Liver (tissue), 9 donors: ENCODE data around the gene CYP24A1. TPM values are rescaled to one million over a fixed set of nuclear protein-coding genes. Genes with fewer than 3 reads are reported as not detected.
"Not testable (repeated sequence)": the region's sequence is repeated elsewhere in the genome, so short reads cannot be mapped to it uniquely, and the experiment has no call there.

Experiments used
- DNase-seq: peaks from one replicate; pipeline ENCODE4 v3.0.0-alpha.2; 2017; ENCODE audit warnings: low spot score
- H3K27ac ChIP-seq, 2 donors: one replicate each; pipeline ENCODE4 v1.7.0; 2013; ENCODE audit warnings: inconsistent platforms in 2 of 2, low read length in 2 of 2, control low read depth in 1 of 2, low read depth in 1 of 2, mild to moderate bottlenecking in 1 of 2
- H3K27me3 ChIP-seq, 4 donors: one replicate each; pipeline versions ENCODE4 v1.6.1 to v1.7.0; 2013; ENCODE audit warnings: low read length in 3 of 4, inconsistent platforms in 1 of 4, mild to moderate bottlenecking in 1 of 4, moderate library complexity in 1 of 4; ENCODE audit not compliant: control insufficient read depth in 4 of 4, insufficient read depth in 4 of 4
- H3K36me3 ChIP-seq, 4 donors: one replicate each; pipeline versions ENCODE4 v1.6.1 to v1.7.0; 2013; ENCODE audit warnings: low read length in 3 of 4, mild to moderate bottlenecking in 3 of 4, low read depth in 1 of 4, moderate library complexity in 1 of 4; ENCODE audit not compliant: control insufficient read depth in 4 of 4, insufficient read depth in 3 of 4
- H3K4me1 ChIP-seq, 4 donors: one replicate each; pipeline versions ENCODE4 v1.6.1 to v1.7.0; 2013; ENCODE audit warnings: low read length in 3 of 4, mild to moderate bottlenecking in 3 of 4, moderate library complexity in 1 of 4; ENCODE audit not compliant: control insufficient read depth in 4 of 4, insufficient read depth in 4 of 4
- H3K4me3 ChIP-seq, 3 donors: one replicate each; pipeline versions ENCODE4 v1.6.1 to v1.7.0; 2013; ENCODE audit warnings: low read length in 3 of 3, control low read depth in 1 of 3, low read depth in 1 of 3, mild to moderate bottlenecking in 1 of 3
- H3K9ac ChIP-seq, 2 donors: one replicate each; pipeline ENCODE4 v1.7.0; 2013; ENCODE audit warnings: low read length in 2 of 2, mild to moderate bottlenecking in 2 of 2, moderate library complexity in 2 of 2, control low read depth in 1 of 2, low read depth in 1 of 2
- H3K9me3 ChIP-seq, 4 donors: one replicate each; pipeline versions ENCODE4 v1.6.1 to v1.7.0; 2013; ENCODE audit warnings: low read length in 3 of 4; ENCODE audit not compliant: control insufficient read depth in 4 of 4
- EGR1 ChIP-seq, 2 donors: IDR thresholded peaks; 2 replicates each; pipeline ENCODE4 v1.6.1; 2016 to 2018; ENCODE audit warnings: antibody characterized with exemption in 2 of 2, low read depth in 2 of 2
- FOXA1 ChIP-seq: IDR thresholded peaks from 2 replicates; pipeline ENCODE4 v1.6.1; 2016; ENCODE audit warnings: antibody characterized with exemption
- FOXA2 ChIP-seq: IDR thresholded peaks from 2 replicates; pipeline ENCODE4 v1.6.1; 2016; ENCODE audit warnings: antibody characterized with exemption
- GABPA ChIP-seq, 2 donors: IDR thresholded peaks in 1 of 2; conservative IDR thresholded peaks in 1 of 2; 2 replicates each; pipeline ENCODE4 v1.6.1; 2016; ENCODE audit warnings: antibody characterized with exemption in 2 of 2, mild to moderate bottlenecking in 1 of 2, moderate library complexity in 1 of 2
- HNF4G ChIP-seq: IDR thresholded peaks from 2 replicates; pipeline ENCODE4 v1.6.1; 2016; ENCODE audit warnings: antibody characterized with exemption
- JUND ChIP-seq, 2 donors: IDR thresholded peaks; 2 replicates each; pipeline ENCODE4 v1.6.1; 2016; ENCODE audit warnings: antibody characterized with exemption in 2 of 2
- NR2F2 ChIP-seq: IDR thresholded peaks from 2 replicates; pipeline ENCODE4 v1.6.1; 2016; ENCODE audit warnings: antibody characterized with exemption
- SP1 ChIP-seq: IDR thresholded peaks from 2 replicates; pipeline ENCODE4 v1.6.1; 2018; ENCODE audit warnings: antibody characterized with exemption, mild to moderate bottlenecking
- YY1 ChIP-seq: IDR thresholded peaks from 2 replicates; pipeline ENCODE4 v1.6.1; 2016; ENCODE audit warnings: antibody characterized with exemption, mild to moderate bottlenecking
- WGBS: extraction: QIAGEN DNeasy Blood & Tissue Kit; methylation state at CpG from one replicate; pipeline ENCODE4 v1.1.7; 2013; 5-methylcytosine and 5-hydroxymethylcytosine counted together
- polyA plus RNA-seq, 2 donors: library from polyadenylated mRNA; stranded (reverse) in 1 of 2; unstranded in 1 of 2; fragments of 200-250 nt in 1 of 2; fragments of >200 nt in 1 of 2; fragmentation: Nextera tagmentation in 1 of 2; extraction: Ambion mirVana in 1 of 2; gene quantifications; one replicate each; pipeline versions ENCODE4 v1.2.1 to v1.2.3, GENCODE V29; 2013 to 2015
- total RNA-seq, 2 donors: library from RNA; depleted of rRNA; stranded (reverse); fragments of >200 nt; gene quantifications; one replicate each; pipeline ENCODE4 v1.2.3, GENCODE V29; 2014
- TF ChIP-seq, protein P1 (sequence below): fragments of 150-350 bp; IDR thresholded peaks from 2 replicates; pipeline ENCODE4 v1.5.1; 2017; ENCODE audit warnings: improper control_type of control experiment, low read depth, low read length; ENCODE audit not compliant: missing input control
- TF ChIP-seq, protein P2 (sequence below): IDR thresholded peaks from 2 replicates; pipeline ENCODE4 v1.6.1; 2016; ENCODE audit warnings: antibody characterized with exemption
- TF ChIP-seq, protein P3 (sequence below): IDR thresholded peaks from 2 replicates; pipeline ENCODE4 v1.6.1; 2016; ENCODE audit warnings: antibody characterized with exemption
- TF ChIP-seq, protein P4 (sequence below): IDR thresholded peaks from 2 replicates; pipeline ENCODE4 v1.6.1; 2016; ENCODE audit warnings: antibody characterized with exemption, mild to moderate bottlenecking
- donor health status: healthy.
- donor health status: healthy.
- donor health status: healthy.
- donor health status: healthy.
- donor health status: healthy.

The CYP24A1 gene
- total and polyA plus RNA-seq, 4 donors = not detected

DNA sequence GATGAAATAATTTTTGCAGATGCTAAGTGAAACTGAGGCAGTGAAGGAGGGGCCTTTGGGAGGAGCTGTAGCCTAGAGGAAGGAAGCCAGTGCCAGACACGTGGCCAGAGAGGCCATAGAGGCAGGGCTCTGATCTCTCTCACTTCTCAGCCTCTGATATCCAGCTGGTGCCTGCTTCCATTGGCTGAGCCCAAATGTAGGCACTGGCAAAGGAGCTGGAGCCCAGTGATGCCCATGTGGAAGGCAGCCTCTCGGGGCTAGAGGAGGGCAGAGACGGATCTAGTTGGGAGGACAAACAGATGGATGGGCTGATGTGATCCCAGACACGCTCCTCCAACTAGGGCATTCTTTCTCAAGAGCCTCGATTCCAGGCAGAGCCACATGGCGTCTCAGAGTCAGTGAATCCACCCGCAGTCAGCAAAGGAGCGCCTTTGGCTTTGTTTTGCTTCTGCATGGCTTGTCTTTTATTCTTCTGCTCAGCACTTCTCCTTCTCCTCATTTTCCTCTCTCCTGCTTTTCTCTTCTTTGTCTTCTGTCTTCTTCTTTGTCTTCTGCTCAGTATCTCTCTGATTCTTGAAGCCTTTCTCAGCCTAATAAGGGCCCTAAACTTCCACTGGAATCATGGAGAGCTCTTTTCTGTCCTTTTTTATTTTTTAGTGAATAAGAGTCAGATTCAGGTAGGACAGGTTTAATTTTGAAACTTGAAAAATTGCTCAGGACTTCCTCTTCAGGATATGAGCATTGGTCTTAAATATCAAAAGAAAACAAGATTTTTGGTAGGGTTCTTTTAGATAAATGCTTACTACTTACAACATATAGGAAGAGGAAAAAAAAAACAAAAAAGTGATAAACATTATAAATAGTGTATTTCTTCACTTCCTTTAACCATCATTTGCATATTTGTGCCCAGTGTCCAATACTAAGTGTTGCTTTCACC, 41.8 kb downstream of the CYP24A1 start:
- Histone ChIP-seq H3K27me3 (no peaks in the 10 kb centered on the region), H3K9me3 (no peaks in the 10 kb centered on the region), H3K36me3 (no peaks in the 10 kb centered on the region), H3K27ac (peak overlapping the region in 1 of 2 donors; percentile 23), H3K4me1 (peaks cover 0 to 6% (median 0%) of the 10 kb centered on the region in 4 donors), H3K9ac (no peak overlapping the region), H3K4me3 (no peak overlapping the region)
- 91% methylated on average over 8 of the region's 8 CpGs for WGBS
- TF ChIP-seq, protein P1, sequence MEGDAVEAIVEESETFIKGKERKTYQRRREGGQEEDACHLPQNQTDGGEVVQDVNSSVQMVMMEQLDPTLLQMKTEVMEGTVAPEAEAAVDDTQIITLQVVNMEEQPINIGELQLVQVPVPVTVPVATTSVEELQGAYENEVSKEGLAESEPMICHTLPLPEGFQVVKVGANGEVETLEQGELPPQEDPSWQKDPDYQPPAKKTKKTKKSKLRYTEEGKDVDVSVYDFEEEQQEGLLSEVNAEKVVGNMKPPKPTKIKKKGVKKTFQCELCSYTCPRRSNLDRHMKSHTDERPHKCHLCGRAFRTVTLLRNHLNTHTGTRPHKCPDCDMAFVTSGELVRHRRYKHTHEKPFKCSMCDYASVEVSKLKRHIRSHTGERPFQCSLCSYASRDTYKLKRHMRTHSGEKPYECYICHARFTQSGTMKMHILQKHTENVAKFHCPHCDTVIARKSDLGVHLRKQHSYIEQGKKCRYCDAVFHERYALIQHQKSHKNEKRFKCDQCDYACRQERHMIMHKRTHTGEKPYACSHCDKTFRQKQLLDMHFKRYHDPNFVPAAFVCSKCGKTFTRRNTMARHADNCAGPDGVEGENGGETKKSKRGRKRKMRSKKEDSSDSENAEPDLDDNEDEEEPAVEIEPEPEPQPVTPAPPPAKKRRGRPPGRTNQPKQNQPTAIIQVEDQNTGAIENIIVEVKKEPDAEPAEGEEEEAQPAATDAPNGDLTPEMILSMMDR = no peak
- no peak for TF ChIP-seq FOXA2
- TF ChIP-seq GABPA (IDR thresholded peaks at IDR 0.05 in 1 of 2, conservative IDR thresholded peaks at IDR 0.05 in 1 of 2) = no peak
- no peak for TF ChIP-seq SP1
- TF ChIP-seq HNF4G = no peak
- TF ChIP-seq, protein P2, sequence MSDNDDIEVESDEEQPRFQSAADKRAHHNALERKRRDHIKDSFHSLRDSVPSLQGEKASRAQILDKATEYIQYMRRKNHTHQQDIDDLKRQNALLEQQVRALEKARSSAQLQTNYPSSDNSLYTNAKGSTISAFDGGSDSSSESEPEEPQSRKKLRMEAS = no peak
- TF ChIP-seq, protein P3, sequence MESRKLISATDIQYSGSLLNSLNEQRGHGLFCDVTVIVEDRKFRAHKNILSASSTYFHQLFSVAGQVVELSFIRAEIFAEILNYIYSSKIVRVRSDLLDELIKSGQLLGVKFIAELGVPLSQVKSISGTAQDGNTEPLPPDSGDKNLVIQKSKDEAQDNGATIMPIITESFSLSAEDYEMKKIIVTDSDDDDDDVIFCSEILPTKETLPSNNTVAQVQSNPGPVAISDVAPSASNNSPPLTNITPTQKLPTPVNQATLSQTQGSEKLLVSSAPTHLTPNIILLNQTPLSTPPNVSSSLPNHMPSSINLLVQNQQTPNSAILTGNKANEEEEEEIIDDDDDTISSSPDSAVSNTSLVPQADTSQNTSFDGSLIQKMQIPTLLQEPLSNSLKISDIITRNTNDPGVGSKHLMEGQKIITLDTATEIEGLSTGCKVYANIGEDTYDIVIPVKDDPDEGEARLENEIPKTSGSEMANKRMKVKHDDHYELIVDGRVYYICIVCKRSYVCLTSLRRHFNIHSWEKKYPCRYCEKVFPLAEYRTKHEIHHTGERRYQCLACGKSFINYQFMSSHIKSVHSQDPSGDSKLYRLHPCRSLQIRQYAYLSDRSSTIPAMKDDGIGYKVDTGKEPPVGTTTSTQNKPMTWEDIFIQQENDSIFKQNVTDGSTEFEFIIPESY = no peak
- no peak for TF ChIP-seq FOXA1
- no peak for TF ChIP-seq NR2F2
- DNase-seq = no peak

DNA sequence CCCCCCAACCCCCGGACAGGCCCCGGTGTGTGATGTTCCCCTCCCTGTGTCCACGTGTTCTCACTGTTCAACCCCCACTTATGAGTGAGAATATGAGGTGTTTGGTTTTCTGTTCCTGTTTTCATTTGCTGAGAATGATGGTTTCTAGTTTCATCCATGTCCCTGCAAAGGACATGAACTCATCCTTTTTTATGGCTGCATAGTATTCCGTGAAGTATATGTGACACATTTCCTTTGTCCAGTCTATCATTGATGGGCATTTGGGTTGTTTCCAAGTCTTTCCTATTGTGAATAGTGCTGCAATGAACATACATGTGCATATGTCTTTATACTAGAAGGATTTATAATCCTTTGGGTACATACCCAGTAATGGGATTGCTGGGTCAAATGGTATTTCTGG, 42.7 kb downstream of the CYP24A1 start:
- H3K9me3 ChIP-seq, H3K9ac ChIP-seq, H3K27me3 ChIP-seq, H3K27ac ChIP-seq, DNase-seq, H3K36me3 ChIP-seq, H3K4me1 ChIP-seq, H3K4me3 ChIP-seq: not testable (repeated sequence)
- WGBS = 95% methylated on average over 4 of the region's 4 CpGs

DNA sequence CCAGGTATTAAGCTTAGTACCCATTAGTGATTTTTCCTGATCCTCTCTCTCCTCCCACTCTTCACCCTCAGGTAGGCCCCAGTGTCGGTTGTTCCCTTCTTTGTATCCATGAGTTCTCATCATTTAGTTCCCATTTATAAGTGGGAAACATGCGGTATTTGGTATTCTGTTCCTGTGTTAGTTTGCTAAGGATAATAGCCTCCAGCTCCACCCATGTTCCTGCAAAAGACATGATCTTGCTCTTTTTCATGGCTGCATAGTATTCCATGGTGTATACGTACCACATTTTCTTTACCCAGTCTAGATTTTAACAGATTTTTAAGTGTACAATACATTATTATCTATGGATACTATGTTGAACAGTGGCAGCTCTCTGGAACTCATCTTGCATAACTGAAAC, 44.4 kb downstream of the CYP24A1 start:
- Histone ChIP-seq H3K4me1 (peaks cover 0 to 6% (median 0%) of the 10 kb centered on the region in 4 donors), H3K4me3 (no peak overlapping the region), H3K27ac (no peak overlapping the region), H3K36me3 (no peaks in the 10 kb centered on the region), H3K9me3 (no peaks in the 10 kb centered on the region), H3K9ac (no peak overlapping the region), H3K27me3 (no peaks in the 10 kb centered on the region)
- WGBS = over 99% methylated on average over 3 of the region's 3 CpGs
- DNase-seq = no peak
- TF ChIP-seq HNF4G (no peak), EGR1 (IDR thresholded peaks at IDR 0.05; ENCODE audit: low read depth in 2 of 2) (no peak), YY1 (no peak), JUND (IDR thresholded peaks at IDR 0.05) (no peak)
- TF ChIP-seq, protein P1 = no peak
- TF ChIP-seq, protein P3 = no peak
- TF ChIP-seq, protein P2 = no peak
- TF ChIP-seq, protein P4, sequence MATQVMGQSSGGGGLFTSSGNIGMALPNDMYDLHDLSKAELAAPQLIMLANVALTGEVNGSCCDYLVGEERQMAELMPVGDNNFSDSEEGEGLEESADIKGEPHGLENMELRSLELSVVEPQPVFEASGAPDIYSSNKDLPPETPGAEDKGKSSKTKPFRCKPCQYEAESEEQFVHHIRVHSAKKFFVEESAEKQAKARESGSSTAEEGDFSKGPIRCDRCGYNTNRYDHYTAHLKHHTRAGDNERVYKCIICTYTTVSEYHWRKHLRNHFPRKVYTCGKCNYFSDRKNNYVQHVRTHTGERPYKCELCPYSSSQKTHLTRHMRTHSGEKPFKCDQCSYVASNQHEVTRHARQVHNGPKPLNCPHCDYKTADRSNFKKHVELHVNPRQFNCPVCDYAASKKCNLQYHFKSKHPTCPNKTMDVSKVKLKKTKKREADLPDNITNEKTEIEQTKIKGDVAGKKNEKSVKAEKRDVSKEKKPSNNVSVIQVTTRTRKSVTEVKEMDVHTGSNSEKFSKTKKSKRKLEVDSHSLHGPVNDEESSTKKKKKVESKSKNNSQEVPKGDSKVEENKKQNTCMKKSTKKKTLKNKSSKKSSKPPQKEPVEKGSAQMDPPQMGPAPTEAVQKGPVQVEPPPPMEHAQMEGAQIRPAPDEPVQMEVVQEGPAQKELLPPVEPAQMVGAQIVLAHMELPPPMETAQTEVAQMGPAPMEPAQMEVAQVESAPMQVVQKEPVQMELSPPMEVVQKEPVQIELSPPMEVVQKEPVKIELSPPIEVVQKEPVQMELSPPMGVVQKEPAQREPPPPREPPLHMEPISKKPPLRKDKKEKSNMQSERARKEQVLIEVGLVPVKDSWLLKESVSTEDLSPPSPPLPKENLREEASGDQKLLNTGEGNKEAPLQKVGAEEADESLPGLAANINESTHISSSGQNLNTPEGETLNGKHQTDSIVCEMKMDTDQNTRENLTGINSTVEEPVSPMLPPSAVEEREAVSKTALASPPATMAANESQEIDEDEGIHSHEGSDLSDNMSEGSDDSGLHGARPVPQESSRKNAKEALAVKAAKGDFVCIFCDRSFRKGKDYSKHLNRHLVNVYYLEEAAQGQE = no peak
